ENCODE data around the gene PCGF2.

PCGF2 gene

DNA sequence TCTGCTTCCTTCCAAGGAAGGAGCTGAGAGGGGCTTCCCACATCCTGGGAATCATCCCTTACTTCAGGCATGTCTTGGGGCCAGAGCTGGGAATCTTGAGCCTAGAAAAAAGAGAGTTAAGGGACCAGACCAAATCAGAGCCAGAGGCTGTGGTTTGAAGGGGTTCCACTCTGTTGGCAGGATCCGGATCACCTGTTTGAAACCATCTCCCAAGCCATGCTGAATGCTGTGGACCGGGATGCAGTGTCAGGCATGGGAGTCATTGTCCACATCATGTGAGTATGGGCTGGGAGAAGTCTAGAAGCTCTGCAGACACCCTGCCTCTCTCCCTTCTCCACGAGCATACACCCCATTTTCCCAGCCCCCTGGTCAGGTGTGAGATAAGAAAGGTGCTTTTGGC is 14.1 kb upstream of the PCGF2 start:
- TF ChIP-seq, protein P1, sequence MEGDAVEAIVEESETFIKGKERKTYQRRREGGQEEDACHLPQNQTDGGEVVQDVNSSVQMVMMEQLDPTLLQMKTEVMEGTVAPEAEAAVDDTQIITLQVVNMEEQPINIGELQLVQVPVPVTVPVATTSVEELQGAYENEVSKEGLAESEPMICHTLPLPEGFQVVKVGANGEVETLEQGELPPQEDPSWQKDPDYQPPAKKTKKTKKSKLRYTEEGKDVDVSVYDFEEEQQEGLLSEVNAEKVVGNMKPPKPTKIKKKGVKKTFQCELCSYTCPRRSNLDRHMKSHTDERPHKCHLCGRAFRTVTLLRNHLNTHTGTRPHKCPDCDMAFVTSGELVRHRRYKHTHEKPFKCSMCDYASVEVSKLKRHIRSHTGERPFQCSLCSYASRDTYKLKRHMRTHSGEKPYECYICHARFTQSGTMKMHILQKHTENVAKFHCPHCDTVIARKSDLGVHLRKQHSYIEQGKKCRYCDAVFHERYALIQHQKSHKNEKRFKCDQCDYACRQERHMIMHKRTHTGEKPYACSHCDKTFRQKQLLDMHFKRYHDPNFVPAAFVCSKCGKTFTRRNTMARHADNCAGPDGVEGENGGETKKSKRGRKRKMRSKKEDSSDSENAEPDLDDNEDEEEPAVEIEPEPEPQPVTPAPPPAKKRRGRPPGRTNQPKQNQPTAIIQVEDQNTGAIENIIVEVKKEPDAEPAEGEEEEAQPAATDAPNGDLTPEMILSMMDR (IDR thresholded peaks at IDR 0.05): no peak

DNA sequence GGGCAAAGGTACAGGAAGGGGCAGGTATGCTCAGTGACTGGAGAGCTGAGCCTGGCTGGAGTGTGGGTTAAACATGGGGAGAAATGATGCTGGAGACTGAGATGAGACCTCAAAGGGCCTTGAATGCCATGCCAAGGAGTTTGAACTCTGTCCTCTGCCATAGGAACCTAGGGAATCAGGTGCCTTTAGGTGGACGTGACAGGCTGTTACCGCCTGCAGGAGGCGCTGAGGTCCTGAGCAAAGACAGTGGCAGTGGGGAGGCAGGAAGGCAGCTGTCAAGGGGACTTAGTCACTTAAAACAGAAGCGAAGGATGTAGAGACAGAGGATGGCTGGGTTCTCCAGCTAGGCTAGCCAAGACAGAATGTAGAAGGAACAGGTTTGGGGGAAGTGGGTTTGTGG is 13.5 kb upstream of the PCGF2 start:
- TF ChIP-seq, protein P1 (IDR thresholded peaks at IDR 0.05): peak; percentile 29; the same call in 1 of the 2 replicates

DNA sequence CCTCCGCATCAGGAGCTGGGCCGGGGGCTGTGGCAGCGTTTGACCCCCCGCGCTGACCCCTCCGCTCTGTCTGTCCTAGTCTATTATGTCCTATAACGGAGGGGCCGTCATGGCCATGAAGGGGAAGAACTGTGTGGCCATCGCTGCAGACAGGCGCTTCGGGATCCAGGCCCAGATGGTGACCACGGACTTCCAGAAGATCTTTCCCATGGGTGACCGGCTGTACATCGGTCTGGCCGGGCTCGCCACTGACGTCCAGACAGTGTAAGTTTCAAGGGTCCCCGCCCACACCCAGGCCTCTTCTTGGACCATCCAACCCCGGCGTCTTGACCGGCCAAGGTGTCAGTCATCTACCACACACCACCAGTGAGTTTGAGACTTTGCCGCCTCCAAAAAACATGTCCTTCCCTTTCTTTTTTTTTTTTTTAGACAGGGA is 5.0 kb upstream of the PCGF2 start:
- TF ChIP-seq, protein P1 (IDR thresholded peaks at IDR 0.05): no peak

DNA sequence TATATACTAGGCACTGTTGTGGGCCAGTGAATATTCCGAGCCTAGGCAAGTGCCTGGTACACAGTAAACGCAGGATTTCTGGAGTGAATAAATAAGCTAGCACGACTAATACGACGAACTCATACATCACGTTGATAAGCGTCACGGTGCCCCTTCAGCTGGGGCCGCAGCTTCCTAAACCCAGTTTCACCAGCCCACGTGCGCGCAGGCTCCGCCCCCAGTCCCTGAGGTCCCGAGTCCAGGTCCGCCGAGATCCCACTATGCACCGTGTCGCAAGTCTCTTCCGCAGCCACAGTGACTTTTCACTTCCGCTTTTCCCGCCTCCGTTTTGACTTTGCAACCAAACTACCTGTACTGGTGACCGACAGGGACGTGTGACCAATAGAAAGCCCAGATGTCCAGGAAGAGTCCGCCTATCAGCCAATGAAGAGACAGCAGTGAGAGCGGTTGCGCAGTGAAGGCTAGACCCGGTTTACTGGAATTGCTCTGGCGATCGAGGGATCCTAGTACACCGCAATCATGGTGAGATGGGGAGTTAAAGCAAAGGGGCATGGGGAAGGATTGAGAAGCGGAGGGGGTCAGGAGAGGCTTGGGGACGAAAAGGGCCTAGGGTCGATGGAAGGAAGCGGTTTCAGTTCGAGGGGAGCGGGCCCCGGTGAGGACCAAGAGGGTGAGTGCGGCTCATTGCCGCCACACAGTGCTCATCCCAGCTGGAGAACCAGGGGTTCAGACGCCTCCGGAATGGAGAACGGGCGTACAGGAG is 4.4 kb upstream of the PCGF2 start, which contains the start of gene PSMB3:
PSMB3 (plus strand) TSS at position 434 of the 763 bp plus-strand sequence; CDS start at position 520, 86 bp downstream.
- TF ChIP-seq, protein P1 (IDR thresholded peaks at IDR 0.05): no peak

DNA sequence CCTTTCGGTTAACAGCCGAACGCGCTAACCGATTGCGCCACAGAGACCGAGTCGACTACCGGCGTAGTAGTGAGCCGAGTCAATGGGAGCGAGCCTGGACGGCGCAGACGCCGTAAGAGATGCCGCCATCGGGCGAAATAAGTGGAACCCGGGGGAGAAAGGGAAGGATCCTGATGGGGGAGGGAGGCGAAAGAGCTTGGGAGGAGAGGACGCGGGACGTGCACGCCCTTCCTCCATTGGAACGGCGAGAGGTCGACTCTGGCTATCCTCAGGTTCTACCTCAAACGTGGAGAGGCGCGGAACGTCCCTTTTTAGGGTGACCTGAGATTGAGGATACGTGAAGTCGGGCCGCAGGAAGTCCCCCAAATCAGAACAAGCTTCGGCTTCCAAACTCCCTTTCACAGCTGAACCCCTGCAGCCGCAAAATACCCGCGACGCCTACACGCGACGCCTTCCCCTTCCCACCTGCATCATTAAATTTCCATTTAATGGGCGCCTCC is 3.7 kb upstream of the PCGF2 start:
- TF ChIP-seq, protein P1 (IDR thresholded peaks at IDR 0.05): no peak

DNA sequence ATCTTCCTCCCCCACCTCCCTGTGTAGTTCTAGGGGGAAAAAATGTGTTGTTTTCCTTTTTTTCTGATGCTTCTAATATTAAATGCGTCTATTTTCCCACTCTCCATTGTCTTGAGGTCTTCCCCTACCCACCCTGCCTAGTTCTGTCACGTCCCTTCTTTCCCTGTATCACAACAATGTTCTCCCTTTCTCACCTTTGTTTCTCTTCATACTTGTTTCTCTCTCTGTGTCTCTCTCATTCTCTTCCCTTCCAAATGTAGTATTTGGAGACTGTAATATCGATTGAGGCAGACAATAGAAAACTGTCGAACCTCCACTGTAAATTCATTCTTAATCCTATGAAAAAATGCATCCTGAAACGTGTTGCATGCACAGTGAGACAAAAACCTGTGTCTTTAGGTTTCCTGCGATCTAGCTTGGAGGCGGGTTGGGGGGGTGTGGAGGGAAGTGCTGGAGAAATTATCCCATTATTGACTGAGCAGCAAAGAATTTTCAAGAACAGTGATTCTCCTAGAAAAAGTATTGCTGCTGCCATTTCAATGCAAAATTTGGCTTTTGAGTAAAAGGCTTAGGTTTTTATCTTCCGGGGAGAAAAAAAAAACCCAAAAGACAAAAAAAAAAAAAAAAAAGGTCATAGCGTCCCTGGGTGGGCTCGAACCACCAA is 3.1 kb upstream of the PCGF2 start:
- TF ChIP-seq, protein P1 (IDR thresholded peaks at IDR 0.05): no peak

DNA sequence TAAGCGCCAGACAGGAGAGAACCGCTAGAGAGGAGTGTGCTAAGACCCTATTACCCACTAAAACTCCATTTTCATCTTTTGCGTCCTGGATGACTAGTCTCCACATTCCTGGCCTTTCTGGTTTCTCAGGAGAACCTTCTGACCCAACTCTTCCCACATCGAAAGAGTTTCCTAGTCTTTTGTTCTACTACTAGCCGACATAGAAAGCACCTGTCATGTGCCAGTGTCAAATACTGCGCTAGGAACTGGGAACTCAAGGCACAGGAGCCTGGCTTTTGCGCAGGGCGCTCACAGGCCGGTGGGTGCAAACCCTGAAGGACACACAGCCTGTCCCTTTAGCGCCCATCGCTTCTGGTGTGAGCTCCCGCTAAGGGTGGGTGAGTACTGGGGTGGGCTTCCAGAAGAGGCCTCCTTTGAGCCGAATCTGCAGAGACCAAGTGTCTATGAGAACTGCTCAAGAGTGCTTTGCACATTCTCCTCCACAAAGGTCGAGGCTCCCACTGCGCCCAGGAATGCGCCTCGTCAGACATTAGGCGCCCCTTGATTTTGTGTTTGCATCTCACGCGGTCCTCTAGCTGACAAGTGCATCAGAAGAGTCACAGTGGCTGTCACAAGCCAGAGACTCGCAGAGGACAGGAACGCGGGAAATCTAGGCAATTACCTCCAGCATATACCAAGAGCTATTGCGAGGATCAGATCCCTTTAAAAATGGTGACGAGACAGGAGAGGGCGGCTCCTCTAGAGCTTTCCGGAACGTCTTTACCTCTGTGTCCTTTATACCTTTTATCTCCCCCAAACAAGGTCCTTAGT is 2.4 kb upstream of the PCGF2 start:
- TF ChIP-seq, protein P1 (IDR thresholded peaks at IDR 0.05): no peak
